Effector CD8-positive, alpha-beta T cell (primary cell): ENCODE measurements around the gene AXIN1.
"Not testable (repeated sequence)": the region's sequence is repeated elsewhere in the genome, so short reads cannot be mapped to it uniquely, and the experiment has no call there.

Experiments
- DNase-seq: peaks from one replicate; lab custom pipeline; 2025; lab: John Stamatoyannopoulos, UW

Gene AXIN1

GRCh38 chr16:354291-354881, 1.9 kb upstream of the AXIN1 start:
- DNase-seq = no peak

- DNase-seq = peak; percentile 41
Measured at GRCh38 chr16:353404-354290, 1.1 kb upstream of the AXIN1 start.

GRCh38 chr16:351804-352520, 561 bp downstream of the AXIN1 start:
- peak; percentile 22 for DNase-seq

- no peak for DNase-seq
Measured at GRCh38 chr16:350203-350602, 2.3 kb downstream of the AXIN1 start.

- DNase-seq = no peak
Measured at GRCh38 chr16:349211-349610, 3.3 kb downstream of the AXIN1 start.

GRCh38 chr16:348495-348894, 4.0 kb downstream of the AXIN1 start:
- not testable (repeated sequence) for DNase-seq

GRCh38 chr16:347203-347602, 5.3 kb downstream of the AXIN1 start:
- DNase-seq = no peak

- no peak for DNase-seq
Measured at GRCh38 chr16:346587-346986, 5.9 kb downstream of the AXIN1 start.

- DNase-seq = no peak
Measured at GRCh38 chr16:345772-346171, 6.8 kb downstream of the AXIN1 start.

GRCh38 chr16:342455-343213, 9.9 kb downstream of the AXIN1 start:
- DNase-seq = no peak

- not testable (repeated sequence) for DNase-seq
Measured at GRCh38 chr16:341974-342336, 10.6 kb downstream of the AXIN1 start.

GRCh38 chr16:341095-341973, 11.2 kb downstream of the AXIN1 start:
- not testable (repeated sequence) for DNase-seq

GRCh38 chr16:340370-341091, 12.0 kb downstream of the AXIN1 start:
- DNase-seq = no peak

- no peak for DNase-seq
Measured at GRCh38 chr16:339680-340079, 12.8 kb downstream of the AXIN1 start.

- no peak for DNase-seq
Measured at GRCh38 chr16:337975-338575, 14.4 kb downstream of the AXIN1 start.

GRCh38 chr16:337437-337836, 15.1 kb downstream of the AXIN1 start:
- DNase-seq = no peak

GRCh38 chr16:336269-336668, 16.3 kb downstream of the AXIN1 start:
- no peak for DNase-seq

GRCh38 chr16:334861-335632, 17.5 kb downstream of the AXIN1 start:
- not testable (repeated sequence) for DNase-seq

- DNase-seq = not testable (repeated sequence)
Measured at GRCh38 chr16:334164-334832, 18.2 kb downstream of the AXIN1 start.
